ENCODE measurements around the gene NEAT1. TPM values are rescaled to one million over a fixed set of nuclear protein-coding genes. Genes with fewer than 3 reads are reported as not detected.

NEAT1 gene
- total and polyA plus RNA-seq, 2 of the 8 experiments (the other 6 are each of a cell fraction or from before 2014, with no cell fraction given), result 2.4 to 10.7 TPM

- no peak for TF ChIP-seq ASH2L (IDR thresholded peaks at IDR 0.05; ENCODE audit: low read length)
- no peak for TF ChIP-seq SIN3A (conservative IDR thresholded peaks at IDR 0.05 in 1 of 2, IDR thresholded peaks at IDR 0.05 in 1 of 2; ENCODE audit: low read depth in 1 of 2, low read length in 2 of 2)
- no peak for TF ChIP-seq SRF (IDR thresholded peaks at IDR 0.05; ENCODE audit: low read depth, low read length)
- no peak for TF ChIP-seq EP300 (IDR thresholded peaks at IDR 0.05; ENCODE audit: borderline replicate concordance in 1 of 2, low read depth in 2 of 2, low read length in 2 of 2)
- TF ChIP-seq CHD1 (IDR thresholded peaks at IDR 0.05; ENCODE audit: low read depth, low read length), result no peak
- TF ChIP-seq RAD21 (IDR thresholded peaks at IDR 0.05 in 1 of 2, conservative IDR thresholded peaks at IDR 0.05 in 1 of 2; ENCODE audit: low read depth in 2 of 2, low read length in 2 of 2), result no peak
Observed at GRCh38 chr11:65476632-65477148, 54.1 kb downstream of the NEAT1 start (continued).

Measured in H1 (cell line).